HG03442 (cell line): ENCODE measurements around the gene PLXNB2.

Source experiments
- ATAC-seq: cut with Tn5 transposase; IDR thresholded peaks from one replicate; pipeline ENCODE4 v1.9.1; 2021; ENCODE audit warnings: mild to moderate bottlenecking, moderate library complexity; ENCODE audit not compliant: unreplicated experiment

PLXNB2 gene

DNA sequence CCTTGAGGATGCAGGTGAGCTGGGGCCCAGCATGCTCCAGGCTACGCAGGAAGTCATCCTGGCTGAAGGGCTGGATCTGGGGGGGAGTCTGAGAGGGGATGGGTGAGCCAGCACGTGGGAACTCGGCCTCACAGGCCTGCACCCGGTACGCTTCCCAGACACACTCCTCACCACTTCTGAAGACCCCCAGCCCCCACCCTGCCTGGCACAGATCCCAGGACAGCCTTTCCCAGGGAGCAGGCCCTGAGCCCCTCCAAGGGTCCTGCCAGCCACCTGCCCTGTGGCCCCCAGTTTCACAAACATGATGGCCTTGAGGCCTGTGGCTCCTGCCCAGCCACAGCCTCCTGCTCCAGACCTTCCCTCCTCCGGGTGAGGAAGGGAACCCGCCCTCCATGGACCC is 5.6 kb upstream of the PLXNB2 start:
- no peak for ATAC-seq

DNA sequence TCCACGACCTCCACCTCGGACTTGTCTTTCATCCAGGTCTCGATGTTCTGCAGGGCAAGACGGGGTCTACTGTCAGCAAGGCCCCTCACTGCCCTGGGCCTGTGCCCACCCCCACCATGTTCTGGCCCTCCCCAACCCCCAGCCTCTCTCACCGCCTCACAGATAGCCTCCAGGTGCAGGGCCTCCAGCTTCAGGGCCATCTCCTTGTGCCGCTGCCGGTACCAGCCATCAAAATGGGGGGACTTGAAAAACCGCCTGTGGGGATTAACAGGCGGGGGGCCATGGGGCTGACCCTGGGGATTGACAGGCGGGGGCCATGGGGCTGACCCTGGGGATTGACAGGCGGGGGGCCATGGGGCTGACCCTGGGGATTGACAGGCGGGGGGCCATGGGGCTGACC is 4.9 kb upstream of the PLXNB2 start:
- ATAC-seq = no peak

DNA sequence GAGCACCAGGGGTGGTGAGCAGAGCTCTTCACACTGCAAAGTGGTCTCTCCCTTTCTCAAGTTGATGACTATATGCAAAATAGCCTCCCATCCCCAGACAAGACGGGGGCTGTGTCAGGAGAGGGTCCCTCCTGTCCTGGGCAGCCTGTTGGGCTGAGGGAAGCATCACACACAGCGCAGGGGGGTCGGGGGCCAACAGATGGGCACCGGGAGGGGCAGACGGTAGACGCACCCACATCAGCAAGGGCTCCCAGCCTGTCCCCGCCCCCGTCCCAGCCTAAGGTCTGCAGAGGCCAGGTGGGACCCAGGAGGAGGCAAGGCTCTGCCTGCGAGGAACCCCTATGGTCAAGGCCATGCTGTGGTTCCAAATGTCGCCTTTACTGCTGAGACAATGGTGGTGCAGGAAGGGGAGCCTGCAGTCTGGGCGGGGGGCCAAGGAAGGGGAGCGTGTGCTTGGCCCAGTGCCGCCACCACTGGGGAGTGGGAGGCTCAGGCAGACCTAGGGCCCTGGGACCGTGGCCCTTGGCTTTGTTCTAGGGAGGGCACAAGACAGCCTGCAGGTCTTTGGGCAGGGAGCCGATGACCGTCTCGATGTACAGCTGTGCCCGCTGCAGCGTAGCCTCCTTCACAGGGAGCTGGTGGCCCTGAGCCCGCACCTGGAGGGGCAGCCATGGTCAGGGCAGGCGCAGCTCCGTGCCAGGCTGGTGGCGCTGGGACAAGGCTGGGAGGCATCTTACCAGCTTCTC is 4.3 kb upstream of the PLXNB2 start:
- ATAC-seq = no peak

DNA sequence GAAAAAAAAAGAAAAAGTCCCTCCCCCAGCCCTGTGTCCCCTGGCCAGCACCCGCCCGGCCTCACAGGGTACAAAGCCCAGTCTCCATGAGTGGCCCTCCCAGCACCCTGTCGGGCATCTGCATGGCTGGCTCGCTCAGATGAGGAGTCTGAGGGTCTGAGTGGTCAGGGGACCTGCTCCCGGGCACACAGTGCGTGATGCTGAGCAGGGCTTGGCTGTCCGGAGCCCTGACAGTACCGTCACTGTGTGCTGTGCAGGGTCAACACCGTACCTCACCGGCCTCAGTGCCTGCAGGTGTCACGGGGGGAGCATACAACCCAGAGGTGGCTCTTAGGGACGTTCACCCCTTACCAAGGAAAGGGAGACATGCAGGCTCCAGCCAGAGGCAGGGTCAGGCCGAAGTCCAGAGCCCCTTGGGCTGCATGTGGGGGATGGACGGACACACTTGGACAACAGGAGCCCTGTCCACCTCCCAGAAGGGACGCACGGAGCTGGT is 3.6 kb upstream of the PLXNB2 start:
- no peak for ATAC-seq

DNA sequence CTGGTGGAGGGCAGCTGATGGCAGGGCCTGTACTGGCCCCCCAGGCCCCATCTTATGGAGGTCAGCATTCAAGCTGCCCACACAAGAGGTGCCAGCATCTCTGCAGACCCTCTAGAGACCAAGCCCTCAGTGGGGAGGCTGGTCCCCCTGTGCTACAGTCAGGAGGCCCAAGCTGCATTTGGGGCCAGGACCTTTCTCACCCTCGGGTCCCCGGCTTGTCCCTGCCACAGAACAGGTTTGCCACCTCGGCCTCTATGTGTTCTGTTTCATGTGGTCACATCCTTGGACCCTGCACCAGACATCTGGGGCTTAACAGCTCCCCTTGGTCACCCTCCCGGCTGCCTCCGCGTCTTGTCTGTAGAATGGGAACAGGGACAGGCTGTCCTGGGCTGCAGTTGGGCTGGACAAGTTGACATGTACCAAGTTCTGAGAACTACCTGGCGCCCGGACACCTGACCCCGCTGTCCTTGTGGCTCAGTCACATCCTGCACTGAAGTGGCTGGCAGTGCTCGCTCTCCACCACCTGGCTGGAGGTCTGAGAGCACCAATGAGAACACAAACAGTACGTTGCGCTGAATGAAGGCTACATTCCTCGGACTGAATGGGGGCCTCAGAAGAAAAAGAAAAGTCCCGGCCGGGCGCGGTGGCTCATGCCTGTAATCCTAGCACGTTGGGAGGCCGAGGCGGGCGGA is 2.7 kb upstream of the PLXNB2 start:
- no peak for ATAC-seq

DNA sequence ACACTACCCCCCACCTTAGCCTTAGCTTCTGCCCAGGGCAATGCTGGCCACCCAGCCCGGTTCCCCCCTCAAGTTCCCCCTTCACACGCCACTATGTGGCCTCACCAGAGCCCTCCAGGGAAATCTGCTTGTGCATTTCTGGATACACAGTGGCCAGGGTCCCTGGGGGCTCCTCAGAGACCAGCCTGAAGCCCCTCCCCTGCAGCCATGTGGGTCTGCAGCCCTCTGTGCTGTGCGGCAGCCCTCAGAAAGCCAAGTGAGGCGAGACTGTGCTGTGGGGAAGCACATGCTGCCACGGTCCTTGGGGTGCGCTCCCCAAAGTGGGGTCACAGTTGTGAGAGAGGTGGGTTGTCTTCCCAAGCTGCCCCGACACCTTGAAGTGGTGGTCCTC is 2.1 kb upstream of the PLXNB2 start:
- ATAC-seq = no peak

DNA sequence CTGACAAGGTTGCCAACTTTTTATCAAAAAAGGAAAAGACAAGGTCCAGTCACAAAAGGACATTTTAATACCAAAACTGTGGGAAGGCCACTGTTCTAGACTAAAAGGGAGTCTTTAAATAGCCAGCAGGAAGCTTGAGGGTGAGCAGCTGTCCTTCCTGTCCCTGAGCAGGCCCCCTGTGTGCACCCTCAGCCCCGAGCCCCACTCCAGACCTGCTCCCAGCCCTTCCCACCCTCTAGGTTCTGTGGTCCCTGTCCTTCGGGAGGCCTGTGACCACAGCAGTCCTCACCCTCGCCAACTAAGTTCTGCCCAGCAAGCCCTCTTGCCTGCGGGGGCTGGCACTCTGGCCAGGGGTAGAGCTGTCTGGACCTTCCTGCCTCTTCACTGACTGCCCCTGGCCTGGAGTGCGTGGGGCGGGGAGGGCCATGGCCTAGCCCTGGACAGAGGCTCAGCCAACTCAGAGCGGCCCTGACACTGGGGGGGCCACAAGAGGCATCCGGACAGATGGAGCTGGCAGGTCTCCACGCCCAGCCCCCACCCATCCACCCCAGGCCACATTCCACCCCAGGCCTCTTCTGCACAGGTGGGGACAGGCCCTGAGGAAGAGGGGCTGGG is 1.6 kb upstream of the PLXNB2 start:
- ATAC-seq = no peak

DNA sequence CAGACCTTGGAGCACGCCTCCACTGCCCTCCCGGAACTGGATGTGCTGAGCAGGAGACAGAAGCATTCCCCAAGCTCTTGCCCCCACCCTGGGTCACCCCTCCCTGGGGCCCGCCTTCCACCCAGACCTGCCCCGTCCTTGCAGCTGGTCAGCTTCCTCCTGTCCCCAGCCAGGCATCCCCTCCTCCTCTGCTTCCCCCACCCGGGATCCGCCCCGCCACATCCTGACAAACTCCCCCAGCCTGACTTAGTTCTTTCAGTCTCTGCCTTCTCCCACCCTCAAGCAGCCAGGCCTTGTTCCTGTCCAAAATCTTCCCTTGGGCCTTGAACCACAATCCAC is 1.1 kb upstream of the PLXNB2 start:
- ATAC-seq = no peak

DNA sequence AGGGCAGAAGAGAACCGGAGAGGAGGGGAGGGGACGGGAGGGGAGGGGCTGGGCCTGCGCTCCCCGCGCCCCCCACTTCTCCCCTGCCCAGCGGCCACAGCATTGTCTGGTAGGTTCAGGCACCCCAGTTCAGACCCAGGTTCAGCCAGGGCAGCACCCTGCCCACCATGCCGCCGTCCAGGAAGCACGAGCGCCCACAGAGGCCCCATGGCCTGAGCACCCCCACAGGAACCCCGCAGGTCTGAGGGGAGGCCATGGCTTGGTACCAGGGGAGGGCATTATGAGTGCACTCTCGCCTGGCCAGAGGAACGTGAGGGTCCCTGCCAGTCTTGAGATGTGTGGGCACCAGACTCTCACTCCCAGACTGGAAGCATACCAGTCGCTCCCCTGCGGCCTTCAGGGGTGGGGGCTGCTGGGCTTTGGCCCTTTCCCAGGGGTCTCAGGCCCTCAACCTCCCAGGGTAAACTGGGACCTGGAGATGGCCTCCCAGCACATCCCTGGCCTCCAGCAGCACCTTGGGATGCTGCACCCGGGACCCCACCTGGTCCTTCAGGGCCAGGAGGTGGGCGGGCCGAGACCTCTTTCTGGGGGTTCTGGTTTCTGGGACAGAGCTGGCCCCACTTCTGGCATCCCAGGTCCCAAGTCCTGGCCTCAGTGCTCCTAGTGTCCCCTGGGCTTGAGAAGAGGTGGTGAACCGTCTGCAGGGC is 597 bp upstream of the PLXNB2 start:
- no peak for ATAC-seq

DNA sequence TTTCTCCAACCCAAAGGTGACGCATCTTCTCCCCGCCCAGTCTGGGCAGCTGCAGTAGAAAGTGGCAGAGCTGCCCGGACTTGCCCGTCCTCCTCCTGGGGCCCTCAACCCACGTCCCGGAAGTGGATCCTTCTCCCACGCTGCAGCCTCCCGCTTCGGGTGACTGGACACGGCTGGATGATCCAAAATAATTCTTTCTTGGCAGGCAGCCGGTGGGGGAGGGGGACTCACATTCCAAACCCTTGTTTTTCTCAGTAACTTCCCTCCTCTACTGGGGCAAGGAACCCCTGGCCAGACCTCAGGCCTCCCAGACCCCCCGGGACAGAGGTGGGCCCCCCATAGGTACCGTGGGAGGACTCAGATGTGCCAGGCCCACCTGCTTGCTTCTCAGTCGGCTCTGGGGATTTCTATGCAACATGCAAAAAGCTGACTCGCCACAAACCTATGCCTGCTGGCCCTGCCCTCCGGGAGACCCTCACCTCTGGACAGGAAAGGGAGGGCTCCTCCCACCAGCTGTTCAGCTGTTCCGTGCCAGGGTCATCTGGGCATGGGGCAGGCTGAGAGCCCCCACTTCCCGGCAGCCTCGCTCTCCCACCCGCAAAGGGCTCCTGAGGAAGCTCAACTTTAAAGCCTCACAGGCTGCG is 1.4 kb downstream of the PLXNB2 start:
- ATAC-seq = no peak

DNA sequence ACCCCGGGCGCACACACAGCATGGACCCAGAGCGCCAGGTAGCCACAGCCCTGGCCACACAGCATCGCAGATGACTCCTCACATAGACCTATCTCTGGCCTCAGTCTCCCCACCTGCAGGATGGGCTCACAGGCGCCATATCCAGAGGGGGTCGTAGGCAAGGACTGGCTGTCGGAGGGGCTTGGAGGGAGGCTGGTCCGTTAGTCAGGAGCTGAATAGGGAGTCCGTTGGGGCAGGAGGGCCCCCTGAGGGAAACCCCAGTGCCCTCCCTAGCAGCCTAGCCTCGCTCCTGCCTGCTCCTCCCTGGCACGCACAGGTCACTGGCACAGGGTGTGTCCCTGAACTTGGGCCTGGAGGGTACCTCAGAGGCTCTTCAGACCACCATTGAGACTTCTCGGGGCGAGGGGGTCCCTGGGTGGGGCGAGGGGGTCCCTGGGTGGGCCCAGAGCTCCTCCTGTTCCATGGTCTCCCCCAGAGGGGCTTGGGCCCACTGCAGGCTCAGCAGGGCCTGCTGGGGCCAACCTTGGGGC is 2.0 kb downstream of the PLXNB2 start:
- ATAC-seq = no peak

DNA sequence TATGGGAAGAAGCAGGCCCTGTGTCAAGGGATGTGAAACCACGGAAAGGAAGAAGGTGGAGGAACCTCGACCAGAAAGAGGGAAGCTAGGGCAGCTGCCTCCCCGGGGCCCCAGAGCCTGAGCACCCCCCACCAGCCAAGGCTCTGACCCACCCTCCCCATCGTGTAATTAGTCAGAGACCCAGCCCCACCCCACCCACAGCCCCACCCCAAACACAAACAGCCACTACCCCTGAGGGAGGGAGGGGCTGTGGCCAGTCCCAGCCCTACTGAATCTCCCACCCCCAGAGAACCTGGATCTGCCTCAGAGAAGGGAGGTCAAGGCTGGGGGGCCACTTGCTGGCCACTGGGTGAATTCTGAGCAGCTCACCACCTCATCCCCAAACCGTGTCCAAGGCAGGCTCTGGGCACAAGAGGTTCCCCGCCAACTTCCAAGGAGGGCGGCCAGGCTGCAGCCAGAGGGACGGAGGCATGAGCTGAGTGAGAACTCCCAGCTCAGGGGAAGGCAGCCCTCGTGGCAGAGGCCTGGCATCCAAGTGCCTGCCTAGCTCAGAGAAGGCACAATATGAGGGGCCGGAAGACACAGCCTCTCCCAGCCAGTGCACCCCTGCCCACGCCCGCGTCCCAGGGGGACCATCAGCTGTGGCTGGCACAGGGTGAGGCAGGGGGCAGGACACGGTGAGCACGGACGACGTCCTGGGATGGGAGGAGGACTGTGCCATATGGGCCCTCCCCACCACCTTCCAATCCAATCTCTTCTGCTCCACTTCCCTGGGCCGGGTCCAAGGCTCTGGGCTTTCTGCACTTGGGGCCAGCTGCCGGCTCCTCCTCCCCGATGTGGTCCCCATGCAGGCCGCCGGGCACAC is 2.7 kb downstream of the PLXNB2 start:
- no peak for ATAC-seq

DNA sequence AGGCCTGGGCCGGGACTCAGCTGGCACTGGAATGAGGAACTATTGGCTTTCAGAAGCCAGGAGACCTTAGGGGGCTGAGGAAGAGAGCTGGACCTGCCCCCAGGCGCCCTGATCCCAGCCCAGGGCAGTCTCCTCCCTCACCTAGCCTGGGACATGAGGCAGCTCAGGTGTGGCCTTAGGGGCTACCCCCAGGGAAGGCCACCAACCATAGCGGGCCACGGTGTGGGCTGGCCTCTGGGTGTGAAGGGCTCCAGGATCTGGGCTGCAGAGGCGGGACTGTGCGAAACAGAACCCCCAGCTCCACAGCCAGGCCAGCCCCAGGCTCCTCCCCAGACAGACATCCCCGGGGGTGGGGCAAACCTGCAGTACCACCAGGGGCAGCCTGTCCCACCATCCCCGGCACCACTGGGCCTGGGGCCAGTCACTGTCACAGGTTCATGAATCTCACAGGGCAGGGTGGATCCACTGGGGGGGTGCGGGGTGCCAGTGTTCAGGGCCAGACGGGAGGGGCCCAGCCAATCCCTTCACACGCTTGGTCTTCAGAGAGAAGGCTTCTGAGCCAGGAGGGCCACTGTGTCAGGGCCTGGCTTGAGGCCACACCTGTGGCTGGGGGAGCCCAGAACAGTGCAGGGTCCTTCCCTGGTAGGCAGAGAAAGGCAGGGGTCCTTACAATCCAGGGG is 3.5 kb downstream of the PLXNB2 start:
- no peak for ATAC-seq

DNA sequence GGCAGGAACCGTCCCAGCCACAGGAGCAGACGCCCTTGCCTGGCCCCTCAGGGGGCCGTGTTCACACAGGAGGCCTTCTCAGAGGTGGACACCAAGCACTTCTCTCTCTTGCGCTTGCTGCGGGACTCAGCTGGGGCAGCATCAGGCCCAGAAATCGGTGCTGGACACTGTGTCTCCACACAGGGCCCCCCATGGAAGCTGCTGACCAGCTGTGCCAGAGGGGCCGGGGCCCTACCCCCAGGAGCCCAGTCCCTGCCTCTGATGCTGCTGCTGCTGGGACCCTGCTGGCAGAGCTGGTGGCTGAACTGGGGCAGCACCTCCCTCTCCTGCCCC is 4.0 kb downstream of the PLXNB2 start:
- no peak for ATAC-seq

DNA sequence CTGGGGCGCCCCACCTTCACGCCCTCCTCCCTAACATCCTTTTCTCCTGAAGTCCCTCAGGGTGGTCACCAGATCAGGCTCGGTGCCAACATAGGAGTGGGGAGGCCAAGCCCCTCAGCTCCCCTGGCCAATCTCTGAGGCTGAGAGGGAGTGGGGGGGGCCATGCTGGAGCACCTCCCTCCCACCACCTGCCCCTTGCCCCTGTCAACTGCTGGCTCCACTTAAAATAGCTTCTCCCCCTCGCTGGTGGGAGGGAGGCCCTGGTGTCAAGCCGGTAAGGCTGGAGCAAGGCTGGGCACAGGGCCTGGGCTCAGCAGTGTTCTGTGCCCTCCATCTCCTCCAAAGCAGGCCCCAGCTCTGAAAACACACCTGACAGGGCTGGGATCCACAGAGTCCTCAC is 4.9 kb downstream of the PLXNB2 start:
- ATAC-seq = no peak

DNA sequence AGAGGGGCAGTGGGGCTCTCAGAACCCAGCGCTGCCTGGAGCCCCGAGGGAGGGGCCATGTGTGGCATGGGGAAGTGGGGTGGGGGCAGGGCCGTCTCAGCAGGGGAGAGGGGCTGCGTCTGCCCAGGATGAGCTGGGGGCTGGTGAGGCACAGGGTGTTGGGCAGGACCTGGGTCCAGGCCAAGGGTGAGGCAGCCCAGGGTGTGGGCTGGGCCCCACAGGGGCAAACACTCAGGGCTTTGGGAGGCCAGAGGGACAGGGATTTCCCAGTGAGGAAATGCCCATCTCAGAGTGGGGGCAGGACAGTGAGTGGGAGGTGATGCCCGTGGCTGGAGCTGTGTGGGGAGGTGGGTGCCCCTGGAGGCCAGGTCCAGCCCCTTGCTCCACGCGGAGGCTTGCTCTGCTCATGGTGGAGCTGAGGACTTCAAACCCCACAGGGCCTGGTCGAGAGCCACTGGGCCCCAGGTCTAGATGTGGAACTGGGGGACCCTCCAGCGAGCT is 5.4 kb downstream of the PLXNB2 start:
- ATAC-seq = no peak

DNA sequence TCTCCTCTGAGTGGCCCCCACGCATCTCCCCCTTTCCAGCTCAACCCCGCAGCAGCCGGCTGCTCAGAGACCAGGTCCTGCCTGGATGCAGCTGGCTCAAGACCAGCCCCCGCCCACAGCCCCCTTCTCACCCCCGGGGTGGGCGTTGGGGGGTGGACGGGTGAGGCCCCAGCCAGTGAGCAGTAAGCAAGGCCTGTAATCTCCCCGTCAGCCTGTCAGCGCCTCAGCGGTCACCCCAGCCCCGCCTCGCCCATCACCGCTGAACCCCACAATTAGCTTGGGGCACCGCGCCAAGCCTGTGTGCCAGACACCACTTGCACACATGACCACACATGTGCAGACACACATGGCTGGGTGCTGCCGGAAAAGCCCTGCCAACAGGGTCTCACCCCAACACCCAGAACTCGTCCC is 5.9 kb downstream of the PLXNB2 start:
- ATAC-seq = no peak

DNA sequence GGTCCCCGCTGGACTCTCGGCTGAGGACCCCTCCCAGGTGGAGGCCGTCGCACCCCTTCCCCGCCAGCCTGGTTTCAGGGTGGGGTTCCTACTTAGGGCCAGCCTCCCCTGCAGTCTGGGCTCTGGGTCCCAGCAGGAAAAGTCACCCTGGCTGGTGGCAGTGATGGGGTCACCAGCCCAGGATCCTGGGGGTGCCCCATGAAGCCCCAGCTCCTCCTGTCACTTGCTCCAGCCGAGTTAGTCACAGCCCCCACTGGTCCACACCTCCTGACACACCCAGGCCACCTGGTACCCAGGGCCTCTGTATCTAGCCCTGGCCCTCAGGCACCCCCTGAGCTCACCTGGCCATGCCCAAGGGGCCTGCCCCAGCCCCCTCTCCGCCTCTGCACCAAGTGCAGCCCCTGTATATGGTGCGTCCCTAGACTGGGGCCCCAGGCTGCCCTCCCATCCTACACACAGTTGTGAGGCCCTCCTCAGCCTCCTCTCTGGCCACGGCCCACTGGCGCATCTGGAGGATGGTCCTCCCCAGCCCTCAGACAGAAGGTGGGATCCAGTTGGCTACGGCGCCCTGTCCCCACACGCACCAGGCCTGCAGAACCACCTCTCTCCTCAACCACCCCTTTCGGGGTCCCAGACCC is 6.7 kb downstream of the PLXNB2 start:
- ATAC-seq = no peak
